ENCODE data around the gene CD6. TPM values are rescaled to one million over a fixed set of nuclear protein-coding genes. Genes with fewer than 3 reads are reported as not detected.
A peak's percentile ranks its signal among the peaks of the same experiment; 100 is the strongest.

CD6 gene
- total and polyA plus RNA-seq, 7 donors = under 0.01 to 14.1 (median 0.98) TPM; not detected in 1

DNA sequence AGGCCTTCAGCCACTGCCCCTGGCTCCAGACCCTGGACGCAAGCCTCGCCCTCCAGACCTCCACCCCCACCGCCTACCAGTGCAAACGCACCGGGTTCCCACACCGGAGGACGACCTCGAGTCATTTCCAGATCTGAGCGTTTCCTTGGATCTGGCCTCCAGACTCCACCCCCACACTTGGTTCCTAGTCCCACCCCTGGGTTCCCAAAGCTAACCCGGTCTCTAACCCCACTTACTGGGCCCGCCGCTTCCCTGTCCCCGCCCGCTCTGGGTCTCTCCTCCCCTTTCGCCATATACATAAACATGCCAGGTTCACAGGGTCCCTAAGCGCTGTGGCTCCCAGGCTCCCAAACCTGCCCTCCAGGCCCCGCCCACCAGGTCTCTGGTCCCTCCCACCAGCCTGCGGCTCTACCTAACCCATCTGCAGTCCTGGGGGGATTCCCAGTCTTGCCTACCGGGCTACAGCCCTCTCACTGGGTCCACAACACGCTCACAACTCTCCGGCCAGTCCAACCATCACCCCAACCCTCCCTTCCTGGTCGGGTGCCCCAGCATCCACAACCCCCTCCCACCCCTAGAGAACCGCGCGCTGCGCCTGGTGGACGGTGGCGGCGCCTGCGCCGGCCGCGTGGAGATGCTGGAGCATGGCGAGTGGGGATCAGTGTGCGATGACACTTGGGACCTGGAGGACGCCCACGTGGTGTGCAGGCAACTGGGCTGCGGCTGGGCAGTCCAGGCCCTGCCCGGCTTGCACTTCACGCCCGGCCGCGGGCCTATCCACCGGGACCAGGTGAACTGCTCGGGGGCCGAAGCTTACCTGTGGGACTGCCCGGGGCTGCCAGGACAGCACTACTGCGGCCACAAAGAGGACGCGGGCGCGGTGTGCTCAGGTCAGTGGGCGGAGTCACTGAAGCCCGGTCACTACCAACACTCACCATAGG, 36.7 kb downstream of the CD6 start:
- Histone ChIP-seq H3K36me3 (no peaks in the 10 kb centered on the region), H3K9me3 (no peaks in the 10 kb centered on the region), H3K27me3 (peaks cover 15 to 35% (median 29%) of the 10 kb centered on the region in 3 donors), H3K4me3 (peak overlapping the region in 3 of 4 donors; percentile 27 to 47 (median 46)), H3K4me1 (peaks cover 0 to 18% (median 12%) of the 10 kb centered on the region in 4 donors), H3K27ac (no peak overlapping the region)
- TF ChIP-seq POLR2A (IDR thresholded peaks at IDR 0.05) (no peak), EP300 (IDR thresholded peaks at IDR 0.05) (no peak), POLR2AphosphoS5 (IDR thresholded peaks at IDR 0.05) (no peak)
- TF ChIP-seq, protein P1, sequence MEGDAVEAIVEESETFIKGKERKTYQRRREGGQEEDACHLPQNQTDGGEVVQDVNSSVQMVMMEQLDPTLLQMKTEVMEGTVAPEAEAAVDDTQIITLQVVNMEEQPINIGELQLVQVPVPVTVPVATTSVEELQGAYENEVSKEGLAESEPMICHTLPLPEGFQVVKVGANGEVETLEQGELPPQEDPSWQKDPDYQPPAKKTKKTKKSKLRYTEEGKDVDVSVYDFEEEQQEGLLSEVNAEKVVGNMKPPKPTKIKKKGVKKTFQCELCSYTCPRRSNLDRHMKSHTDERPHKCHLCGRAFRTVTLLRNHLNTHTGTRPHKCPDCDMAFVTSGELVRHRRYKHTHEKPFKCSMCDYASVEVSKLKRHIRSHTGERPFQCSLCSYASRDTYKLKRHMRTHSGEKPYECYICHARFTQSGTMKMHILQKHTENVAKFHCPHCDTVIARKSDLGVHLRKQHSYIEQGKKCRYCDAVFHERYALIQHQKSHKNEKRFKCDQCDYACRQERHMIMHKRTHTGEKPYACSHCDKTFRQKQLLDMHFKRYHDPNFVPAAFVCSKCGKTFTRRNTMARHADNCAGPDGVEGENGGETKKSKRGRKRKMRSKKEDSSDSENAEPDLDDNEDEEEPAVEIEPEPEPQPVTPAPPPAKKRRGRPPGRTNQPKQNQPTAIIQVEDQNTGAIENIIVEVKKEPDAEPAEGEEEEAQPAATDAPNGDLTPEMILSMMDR (IDR thresholded peaks at IDR 0.05) = no peak
- intact Hi-C loops (cut with DNase I) = no loop called here
- no peak for DNase-seq
- 56 to 60% methylated on average over 54 of the region's 54 CpGs for WGBS, 2 donors

DNA sequence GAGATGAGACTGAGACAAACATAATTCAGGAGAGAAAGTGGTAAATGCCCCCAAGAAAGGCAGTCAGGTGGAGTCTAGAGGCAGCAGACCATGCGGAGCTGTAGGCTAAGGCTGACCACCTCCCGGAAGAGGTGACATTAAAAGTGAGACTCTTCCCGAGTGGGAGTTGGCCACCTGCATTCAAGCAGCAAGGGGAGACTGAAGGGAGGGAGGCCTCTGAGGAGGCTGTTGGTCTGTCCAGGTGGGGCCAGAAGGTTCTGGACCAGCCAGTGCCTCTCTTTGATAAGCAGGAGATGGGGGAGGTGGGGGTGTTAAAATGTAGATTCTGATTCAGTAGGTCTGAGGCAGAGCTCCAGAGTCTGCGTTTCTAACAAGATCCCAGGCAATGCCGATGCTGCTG, 37.5 kb downstream of the CD6 start:
- intact Hi-C loops (cut with DNase I) = no loop called here

DNA sequence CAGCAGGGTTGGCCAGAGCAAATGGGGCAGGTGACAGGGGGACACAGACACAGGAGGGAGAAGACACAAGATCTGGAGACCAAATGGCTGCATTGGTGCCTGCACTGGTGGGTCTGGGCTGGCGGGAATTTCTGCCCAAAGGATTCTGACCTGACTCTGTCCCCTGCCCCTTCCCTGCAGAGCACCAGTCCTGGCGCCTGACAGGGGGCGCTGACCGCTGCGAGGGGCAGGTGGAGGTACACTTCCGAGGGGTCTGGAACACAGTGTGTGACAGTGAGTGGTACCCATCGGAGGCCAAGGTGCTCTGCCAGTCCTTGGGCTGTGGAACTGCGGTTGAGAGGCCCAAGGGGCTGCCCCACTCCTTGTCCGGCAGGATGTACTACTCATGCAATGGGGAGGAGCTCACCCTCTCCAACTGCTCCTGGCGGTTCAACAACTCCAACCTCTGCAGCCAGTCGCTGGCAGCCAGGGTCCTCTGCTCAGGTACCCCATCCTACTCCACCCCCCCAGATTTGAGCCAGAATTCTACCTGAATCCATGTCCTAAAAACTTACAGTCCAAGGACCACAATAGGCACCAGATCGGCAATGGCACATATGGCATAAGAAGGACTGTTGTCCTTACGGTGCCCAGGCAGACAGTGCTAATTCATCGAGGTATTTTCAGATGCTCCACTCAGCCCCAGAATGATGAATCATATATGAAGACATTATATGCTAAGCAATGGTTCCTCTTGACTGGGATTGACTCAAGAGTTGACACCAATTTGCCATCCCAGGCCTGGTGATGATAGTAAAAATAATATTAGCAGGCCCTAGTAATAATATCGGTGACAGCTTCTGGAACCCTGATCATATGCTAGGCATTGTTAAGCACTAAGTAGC, 38.2 kb downstream of the CD6 start:
- H3K9me3 ChIP-seq = no peaks in the 10 kb centered on the region
- intact Hi-C loops (cut with DNase I) = no loop called here
- H3K36me3 ChIP-seq = no peaks in the 10 kb centered on the region
- no peak overlapping the region for H3K27ac ChIP-seq
- H3K4me3 ChIP-seq = no peak overlapping the region
- H3K4me1 ChIP-seq = peaks cover 0 to 18% (median 12%) of the 10 kb centered on the region in 4 donors
- WGBS, 2 donors = 94% methylated on average over 15 of the region's 15 CpGs
- peaks cover 15 to 30% (median 29%) of the 10 kb centered on the region in 3 donors for H3K27me3 ChIP-seq
- no peak for DNase-seq
- TF ChIP-seq POLR2A (IDR thresholded peaks at IDR 0.05) = no peak
- no peak for TF ChIP-seq EP300 (IDR thresholded peaks at IDR 0.05)
- TF ChIP-seq POLR2AphosphoS5 (IDR thresholded peaks at IDR 0.05) = no peak
- TF ChIP-seq, protein P1 (IDR thresholded peaks at IDR 0.05) = no peak

More for the DNA sequence above, 37.5 kb downstream of the CD6 start:
- no peak for TF ChIP-seq EP300 (IDR thresholded peaks at IDR 0.05)
- Histone ChIP-seq H3K9me3 (no peaks in the 10 kb centered on the region), H3K4me3 (no peak overlapping the region), H3K27me3 (peaks cover 15 to 30% (median 29%) of the 10 kb centered on the region in 3 donors), H3K27ac (no peak overlapping the region), H3K4me1 (peaks cover 0 to 18% (median 12%) of the 10 kb centered on the region in 4 donors), H3K36me3 (no peaks in the 10 kb centered on the region)
- WGBS, 2 donors = 93 to 96% methylated on average over 5 of the region's 5 CpGs
- DNase-seq = no peak

DNA sequence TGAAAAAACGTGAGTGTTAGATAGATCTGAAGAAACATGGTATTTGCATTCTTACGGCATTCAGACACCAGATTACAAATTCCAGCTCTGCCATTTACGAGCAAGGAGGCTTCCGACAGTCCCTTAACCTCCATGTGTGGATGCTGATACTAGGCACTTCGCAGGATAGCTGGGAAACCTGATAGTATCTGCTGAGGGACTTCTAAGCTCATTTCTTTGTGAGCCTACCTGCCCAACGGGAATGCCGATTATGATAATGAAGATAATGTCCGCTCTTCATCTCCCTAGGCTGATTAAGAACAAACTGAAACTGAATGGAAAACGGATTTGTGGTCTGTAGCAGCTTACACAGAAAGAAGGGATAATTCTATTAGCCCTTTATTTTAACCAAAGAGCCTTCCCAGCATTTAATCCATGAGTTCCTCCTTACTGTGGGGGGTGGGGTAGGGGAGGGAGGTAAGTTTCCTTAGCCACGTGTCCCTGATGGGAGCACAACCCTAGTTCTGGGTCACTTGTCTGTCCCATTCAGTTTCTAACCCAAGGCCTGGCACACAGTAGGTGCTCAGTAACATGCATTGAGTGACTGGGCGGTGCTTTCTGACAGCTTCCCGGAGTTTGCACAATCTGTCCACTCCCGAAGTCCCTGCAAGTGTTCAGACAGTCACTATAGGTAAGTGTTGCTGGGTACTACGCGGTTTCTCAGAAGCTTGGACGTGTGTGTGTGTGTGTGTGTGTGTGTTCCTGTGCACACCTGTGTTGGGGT, 39.2 kb downstream of the CD6 start:
- H3K27ac ChIP-seq = no peak overlapping the region
- TF ChIP-seq POLR2AphosphoS5 (IDR thresholded peaks at IDR 0.05) = no peak
- 83 to 88% methylated on average over 16 of the region's 16 CpGs for WGBS, 2 donors
- H3K36me3 ChIP-seq = no peaks in the 10 kb centered on the region
- H3K4me1 ChIP-seq = peaks cover 0 to 18% (median 12%) of the 10 kb centered on the region in 4 donors
- H3K4me3 ChIP-seq = no peak overlapping the region
- intact Hi-C loops (cut with DNase I) = no loop called here
- no peaks in the 10 kb centered on the region for H3K9me3 ChIP-seq
- no peak for DNase-seq
- peaks cover 15 to 30% (median 29%) of the 10 kb centered on the region in 3 donors for H3K27me3 ChIP-seq

DNA sequence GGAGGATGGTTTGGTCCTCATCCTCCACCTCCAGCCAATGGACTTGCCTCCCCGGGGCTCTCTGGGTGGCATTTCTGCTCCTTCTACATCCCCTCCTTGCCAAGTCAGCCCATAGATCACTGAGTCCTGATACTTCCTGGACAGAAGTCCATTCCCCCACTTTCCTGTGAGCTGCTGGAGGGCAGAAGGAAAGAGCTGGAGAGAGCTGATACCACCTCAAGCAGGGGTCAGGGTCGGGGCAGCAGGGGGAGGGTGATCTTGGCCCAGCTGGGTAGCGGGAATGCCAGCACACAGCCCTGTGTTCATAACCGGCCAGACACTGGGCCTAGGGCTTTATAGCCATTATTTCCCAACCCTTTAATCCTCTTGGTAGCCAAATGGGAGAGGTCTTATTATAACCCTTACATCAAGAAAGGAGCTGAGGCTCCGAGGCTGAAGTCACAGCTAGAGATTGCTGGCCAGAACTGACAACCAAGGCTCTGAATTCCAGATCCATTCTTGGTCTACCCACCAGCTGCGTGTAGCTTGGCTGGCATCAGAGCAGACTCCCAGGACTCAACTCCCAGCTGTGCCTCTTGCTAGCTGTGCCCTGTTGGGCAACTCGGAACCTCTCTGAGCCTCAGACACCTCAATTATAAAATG, 39.9 kb downstream of the CD6 start:
- DNase-seq = no peak
- WGBS, 2 donors = 74% methylated on average over 7 of the region's 7 CpGs
- Histone ChIP-seq H3K4me1 (peaks cover 0 to 18% (median 12%) of the 10 kb centered on the region in 4 donors), H3K9me3 (no peaks in the 10 kb centered on the region), H3K27me3 (peaks cover 13 to 27% (median 25%) of the 10 kb centered on the region in 3 donors), H3K36me3 (no peaks in the 10 kb centered on the region), H3K27ac (no peak overlapping the region), H3K4me3 (no peak overlapping the region)
- TF ChIP-seq POLR2AphosphoS5 (IDR thresholded peaks at IDR 0.05) (no peak), POLR2A (IDR thresholded peaks at IDR 0.05) (no peak), EP300 (IDR thresholded peaks at IDR 0.05) (no peak)
- TF ChIP-seq, protein P1 (IDR thresholded peaks at IDR 0.05) = no peak
- intact Hi-C loops (cut with DNase I) = no loop called here
